NCI-H2107 (cell line): ENCODE results near the gene PIGA.
A peak's percentile ranks its signal among the peaks of the same experiment; 100 is the strongest.
"Not testable (repeated sequence)": the region's sequence is repeated elsewhere in the genome, so short reads cannot be mapped to it uniquely, and the experiment has no call there.

Source experiments
- DNase-seq: peaks from one replicate; lab custom pipeline; 2025; lab: John Stamatoyannopoulos, UW

PIGA gene

GRCh38 chrX:15320297-15320696 is 15.0 kb downstream of the PIGA start:
- DNase-seq = no peak

- no peak for DNase-seq
Observed at GRCh38 chrX:15319075-15319474, 16.2 kb downstream of the PIGA start.

DNA sequence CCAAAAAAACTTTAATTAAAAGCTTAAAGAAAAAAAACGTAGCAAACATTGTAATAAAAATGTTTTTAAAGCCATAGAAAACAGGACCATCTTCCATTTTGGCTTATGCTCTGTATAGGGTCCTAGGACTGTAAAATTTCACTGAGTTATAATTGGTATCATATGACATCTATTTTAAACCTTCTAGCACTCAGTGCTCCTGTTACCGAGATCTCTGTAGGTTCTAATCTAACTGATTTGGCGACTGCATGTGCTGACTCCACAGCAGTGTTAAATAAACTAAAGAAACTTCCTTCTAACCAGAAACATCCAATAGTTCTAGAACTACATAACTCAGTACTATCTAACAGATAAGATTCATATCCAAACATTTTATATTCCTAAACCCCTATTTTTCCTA is 19.8 kb downstream of the PIGA start, which contains the start of gene ASB11:
Gene ASB11, minus strand, starts transcription at position 132 of the 400 bp plus-strand sequence. Its CDS starts 35 bp downstream, at position 97.
- no peak for DNase-seq

- no peak for DNase-seq
Observed at GRCh38 chrX:15314472-15314871, 20.9 kb downstream of the PIGA start.

GRCh38 chrX:15311119-15311518 is 24.2 kb downstream of the PIGA start:
- DNase-seq = no peak

GRCh38 chrX:15310117-15310516 is 25.2 kb downstream of the PIGA start:
- DNase-seq = peak; percentile 34

- DNase-seq = not testable (repeated sequence)
Observed at GRCh38 chrX:15305899-15306298, 29.4 kb downstream of the PIGA start.

- peak; percentile 72 for DNase-seq
Observed at GRCh38 chrX:15301924-15302323, 33.4 kb downstream of the PIGA start.

DNA sequence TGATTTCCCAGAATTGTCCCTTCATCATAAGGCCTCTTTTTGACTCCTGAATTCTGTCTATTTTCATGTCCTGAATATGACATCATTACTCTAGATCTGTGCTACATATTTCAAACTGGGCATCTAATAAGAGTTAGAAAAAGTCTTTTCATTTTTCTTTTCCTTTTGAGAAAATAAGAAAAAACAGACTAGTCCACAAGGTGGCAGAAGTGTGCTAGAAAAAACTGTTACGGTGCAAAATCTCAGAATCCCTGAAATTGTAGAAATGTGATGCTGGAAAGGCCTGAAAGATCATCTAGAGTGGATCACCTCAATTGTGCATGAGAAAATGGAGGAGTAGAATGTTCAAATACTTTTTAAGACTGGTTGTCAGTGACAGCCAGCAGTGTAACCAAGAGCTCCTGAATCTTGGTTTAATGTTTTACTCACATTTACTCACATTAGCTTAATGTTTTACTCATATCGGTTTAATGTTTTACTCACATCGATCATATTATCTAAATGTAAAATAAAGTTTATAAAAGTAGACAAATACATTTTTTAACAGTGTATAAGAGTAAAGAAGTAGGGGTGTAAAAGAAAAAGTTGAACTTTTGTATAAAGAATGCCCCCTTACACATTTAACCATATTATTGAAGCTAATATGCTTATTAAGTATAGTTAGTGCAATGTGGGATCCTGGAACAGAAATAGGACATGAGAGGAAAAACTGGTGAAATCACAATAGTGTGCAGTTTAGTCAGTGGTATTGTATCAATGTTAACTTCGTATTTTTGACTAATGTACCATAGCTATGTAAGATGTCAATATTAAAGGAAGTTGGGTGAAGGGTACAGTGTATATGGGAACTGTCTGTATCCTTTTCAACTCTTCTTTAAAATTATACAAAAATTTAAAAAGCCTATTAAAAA is 35.1 kb downstream of the PIGA start:
- no peak for DNase-seq

GRCh38 chrX:15298780-15299179 is 36.5 kb downstream of the PIGA start:
- DNase-seq = no peak

DNA sequence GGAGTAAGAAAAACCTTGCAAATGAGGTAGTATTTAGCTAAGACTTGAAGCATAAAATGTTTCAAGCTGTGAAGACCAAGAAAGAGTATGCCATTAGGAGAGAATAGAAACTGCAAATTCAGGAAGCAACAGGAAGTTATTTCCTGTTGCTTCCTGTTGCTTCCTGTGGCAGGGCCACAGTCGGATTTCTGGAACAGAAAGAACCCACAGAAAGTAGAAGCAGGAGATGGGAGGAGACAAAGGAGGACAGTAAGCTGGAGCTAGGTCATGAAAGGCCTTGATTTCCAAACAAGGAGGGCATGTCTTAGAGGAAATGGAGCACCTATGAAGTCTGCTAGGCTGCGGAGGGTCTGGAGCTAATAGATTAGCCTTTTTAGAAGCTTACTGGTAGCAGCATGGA is 37.1 kb downstream of the PIGA start:
- DNase-seq = no peak

DNA sequence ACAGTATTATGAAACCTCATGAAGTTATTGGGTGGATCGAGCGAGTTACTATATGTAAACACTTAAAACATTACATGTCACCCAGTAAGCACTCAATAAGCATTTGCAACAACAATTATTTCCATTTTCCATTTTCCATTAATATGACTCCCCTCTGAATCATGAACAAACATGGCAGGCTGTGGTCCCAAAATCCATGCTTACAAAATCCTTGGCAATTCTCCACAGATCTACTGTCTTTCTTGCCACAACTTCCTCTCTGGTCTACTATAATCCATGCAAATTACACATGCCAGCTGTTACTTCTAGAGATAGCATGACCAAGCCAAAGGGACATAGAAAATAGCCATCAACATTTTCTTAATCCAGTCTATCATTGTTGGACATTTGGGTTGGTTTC is 41.9 kb downstream of the PIGA start:
- DNase-seq = no peak

GRCh38 chrX:15292861-15293260 is 42.5 kb downstream of the PIGA start:
- DNase-seq = no peak

GRCh38 chrX:15277604-15278003 is 57.7 kb downstream of the PIGA start:
- DNase-seq = no peak

- no peak for DNase-seq
Observed at GRCh38 chrX:15274946-15275345, 60.4 kb downstream of the PIGA start.

- DNase-seq = not testable (repeated sequence)
Observed at GRCh38 chrX:15273275-15273674, 62.0 kb downstream of the PIGA start.

- no peak for DNase-seq
Observed at GRCh38 chrX:15271757-15272156, 63.6 kb downstream of the PIGA start.

- peak; percentile 17 for DNase-seq
Observed at GRCh38 chrX:15269618-15270521, 65.5 kb downstream of the PIGA start, which contains the start of gene ASB9. TSS of gene ASB9 (minus strand) at chrX:15270083. CDS start at chrX:15269874, 209 bp downstream.
